Smooth muscle cell (in vitro differentiated cells): ENCODE measurements around the gene UGT1A8. TPM values are rescaled to one million over a fixed set of nuclear protein-coding genes. Genes with fewer than 3 reads are reported as not detected.

Experiments
- DNase-seq: peaks from one replicate; lab custom pipeline; 2025; ENCODE audit not compliant: unreplicated experiment; lab: John Stamatoyannopoulos, UW
- H2AFZ ChIP-seq: fragments of 200-600 bp; sonication (generic); 2 replicates; pipeline ENCODE4 v1.6.0; 2016; ENCODE audit warnings: antibody characterized with exemption, low read depth, mild to moderate bottlenecking
- H3F3A ChIP-seq: fragments of 200-600 bp; sonication (generic); 2 replicates; pipeline ENCODE4 v1.6.0; 2017; ENCODE audit warnings: antibody characterized with exemption, low read depth
- H3K27ac ChIP-seq: fragments of 200-600 bp; sonication (generic); 2 replicates; pipeline ENCODE4 v1.5.1; 2016; ENCODE audit warnings: low read depth, mild to moderate bottlenecking
- H3K27me3 ChIP-seq: fragments of 200-600 bp; sonication (generic); 2 replicates; pipeline ENCODE4 v1.6.1; 2016; ENCODE audit warnings: low read depth, mild to moderate bottlenecking
- H3K36me3 ChIP-seq: fragments of 200-600 bp; sonication (generic); 2 replicates; pipeline ENCODE4 v1.5.1; 2016; ENCODE audit warnings: low read depth
- H3K4me1 ChIP-seq: fragments of 200-600 bp; sonication (generic); 2 replicates; pipeline ENCODE4 v1.5.1; 2016; ENCODE audit warnings: low read depth
- H3K4me2 ChIP-seq: fragments of 200-600 bp; sonication (generic); 2 replicates; pipeline ENCODE4 v1.6.0; 2016; ENCODE audit warnings: mild to moderate bottlenecking
- H3K4me3 ChIP-seq: fragments of 200-600 bp; sonication (generic); 2 replicates; pipeline ENCODE4 v1.5.1; 2016; ENCODE audit warnings: mild to moderate bottlenecking
- H3K79me2 ChIP-seq: fragments of 200-600 bp; sonication (generic); 2 replicates; pipeline ENCODE4 v1.6.0; 2016; ENCODE audit warnings: low read depth, mild to moderate bottlenecking
- H3K9ac ChIP-seq: fragments of 200-600 bp; sonication (generic); 2 replicates; pipeline ENCODE4 v1.6.0; 2016; ENCODE audit warnings: low read depth
- H3K9me3 ChIP-seq: fragments of 200-600 bp; sonication (generic); replicated peaks from 2 replicates; pipeline ENCODE4 v1.5.1; 2016; ENCODE audit warnings: low read depth
- H4K20me1 ChIP-seq: fragments of 200-600 bp; sonication (generic); 2 replicates; pipeline ENCODE4 v1.6.0; 2016; ENCODE audit warnings: low read depth
- CTCF ChIP-seq: fragments of 200-600 bp; sonication (generic); IDR thresholded peaks from 2 replicates; pipeline ENCODE4 v1.5.1; 2017; ENCODE audit warnings: borderline replicate concordance, mild to moderate bottlenecking, antibody characterized with exemption; ENCODE audit not compliant: insufficient read depth, poor library complexity, severe bottlenecking
- WGBS: methylation state at CpG from one replicate; pipeline ENCODE4 v1.1.7; 2016; ENCODE audit warnings: low lambda C conversion rate; 5-methylcytosine and 5-hydroxymethylcytosine counted together
- polyA plus RNA-seq: library from polyadenylated mRNA; unstranded; fragments of >200 nt; fragmentation: Nextera tagmentation; extraction: Ambion mirVana; gene quantifications from 2 replicates; pipeline ENCODE4 v1.2.1, GENCODE V29; 2016
- total RNA-seq: library from RNA; depleted of rRNA; stranded (reverse); fragments of >200 nt; gene quantifications from 2 replicates; pipeline ENCODE4 v1.2.3, GENCODE V29; 2014

Gene UGT1A8
- total and polyA plus RNA-seq, 2 experiments from 2014 or later, result not detected

DNA sequence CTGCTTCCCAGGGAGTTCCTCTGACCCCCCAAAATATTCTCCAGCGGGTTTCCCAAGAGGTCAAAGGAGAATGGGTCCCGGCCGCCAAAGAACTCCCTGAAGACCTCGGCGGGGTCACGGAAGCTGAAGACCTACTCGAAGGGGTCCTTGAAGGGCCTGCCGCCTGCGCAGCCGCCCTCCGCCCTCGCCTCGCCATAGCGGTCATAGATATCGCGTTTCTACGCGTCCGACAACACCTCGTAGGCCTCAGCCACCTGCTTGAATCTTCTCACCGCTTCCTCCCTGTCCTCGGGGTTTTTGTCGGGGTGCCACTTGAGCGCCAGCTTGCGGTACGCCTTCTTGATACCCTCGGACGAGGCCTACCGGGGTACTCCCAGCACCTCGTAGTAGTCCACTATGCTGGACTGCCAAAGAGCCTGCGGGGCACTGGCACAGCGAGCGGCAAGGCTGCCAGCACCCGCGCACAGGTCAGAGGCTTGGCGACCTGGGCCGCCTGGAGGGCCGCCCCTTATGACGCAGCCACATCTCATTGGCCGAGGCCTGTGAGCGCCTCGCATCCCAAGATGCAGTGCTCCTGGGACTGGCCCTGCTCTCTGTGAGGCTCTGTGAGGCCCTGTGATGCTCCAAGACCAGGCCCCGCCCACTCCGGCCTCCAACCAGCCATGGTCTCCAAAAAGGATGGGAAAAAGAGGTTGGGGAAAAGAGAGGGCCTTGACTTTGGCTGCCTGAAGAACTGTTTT is 137.6 kb downstream of the UGT1A8 start:
- Histone ChIP-seq H3K79me2 (no peaks in the 10 kb centered on the region), H3K4me1 (no peaks in the 10 kb centered on the region), H3K36me3 (no peaks in the 10 kb centered on the region), H3K4me3 (no peak overlapping the region), H3K4me2 (no peak overlapping the region), H3F3A (no peaks in the 10 kb centered on the region), H3K27me3 (no peaks in the 10 kb centered on the region), H3K27ac (no peak overlapping the region), H3K9me3 (no peaks in the 10 kb centered on the region), H2AFZ (no peak overlapping the region), H4K20me1 (no peaks in the 10 kb centered on the region), H3K9ac (no peak overlapping the region)
- TF ChIP-seq CTCF, result no peak
- 96% methylated on average over 44 of the region's 44 CpGs for WGBS
- DNase-seq, result no peak

DNA sequence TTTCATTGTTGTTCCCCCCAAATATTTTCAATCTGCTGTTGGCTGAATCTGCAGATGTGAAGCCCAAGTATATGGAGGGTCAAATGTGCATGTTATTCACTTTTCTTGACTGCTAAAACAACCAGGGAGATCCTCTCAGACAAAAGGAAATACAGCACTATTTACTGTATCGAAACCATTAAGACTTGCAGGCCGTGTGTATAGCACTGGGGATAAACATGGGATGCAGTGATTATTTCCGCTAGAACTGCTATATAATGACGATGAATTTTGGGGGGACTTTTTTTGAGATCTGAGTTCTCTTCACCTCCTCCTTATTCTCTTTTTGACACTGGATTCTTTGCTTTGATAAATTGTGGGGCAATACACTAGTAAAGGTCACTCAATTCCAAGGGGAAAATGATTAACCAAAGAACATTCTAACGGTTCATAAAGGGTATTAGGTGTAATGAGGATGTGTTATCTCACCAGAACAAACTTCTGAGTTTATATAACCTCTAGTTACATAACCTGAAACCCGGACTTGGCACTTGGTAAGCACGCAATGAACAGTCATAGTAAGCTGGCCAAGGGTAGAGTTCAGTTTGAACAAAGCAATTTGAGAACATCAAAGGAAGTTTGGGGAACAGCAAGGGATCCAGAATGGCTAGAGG is 139.1 kb downstream of the UGT1A8 start:
- no peaks in the 10 kb centered on the region for H3K36me3 ChIP-seq
- no peak overlapping the region for H3K9ac ChIP-seq
- H3K4me1 ChIP-seq, result no peaks in the 10 kb centered on the region
- H3K27ac ChIP-seq, result no peak overlapping the region
- no peaks in the 10 kb centered on the region for H3K79me2 ChIP-seq
- no peak overlapping the region for H3K4me2 ChIP-seq
- H3K9me3 ChIP-seq, result no peaks in the 10 kb centered on the region
- no peak for TF ChIP-seq CTCF
- H3F3A ChIP-seq, result no peaks in the 10 kb centered on the region
- H2AFZ ChIP-seq, result no peak overlapping the region
- 85% methylated on average over 7 of the region's 7 CpGs for WGBS
- H4K20me1 ChIP-seq, result no peaks in the 10 kb centered on the region
- DNase-seq, result no peak
- H3K27me3 ChIP-seq, result no peaks in the 10 kb centered on the region
- no peak overlapping the region for H3K4me3 ChIP-seq

GRCh38 chr2:233758141-233758540 is 140.7 kb downstream of the UGT1A8 start:
- Histone ChIP-seq H4K20me1 (no peaks in the 10 kb centered on the region), H3K4me1 (no peaks in the 10 kb centered on the region), H3K36me3 (no peaks in the 10 kb centered on the region), H3K27me3 (no peaks in the 10 kb centered on the region), H3K9me3 (no peaks in the 10 kb centered on the region), H3K9ac (no peak overlapping the region), H3K4me3 (no peak overlapping the region), H3K4me2 (no peak overlapping the region), H3K79me2 (no peaks in the 10 kb centered on the region), H2AFZ (no peak overlapping the region), H3F3A (no peaks in the 10 kb centered on the region), H3K27ac (no peak overlapping the region)
- no peak for TF ChIP-seq CTCF
- no peak for DNase-seq
